Suprapubic skin (tissue), 4 donors: Measurements from ENCODE around the gene FBLIM1. TPM values are rescaled to one million over a fixed set of nuclear protein-coding genes. Genes with fewer than 3 reads are reported as not detected.

Source experiments
- DNase-seq, 2 donors: peaks; one replicate each; pipeline ENCODE4 v3.0.0-alpha.2; 2019; ENCODE audit warnings: low spot score in 2 of 2
- H3K27ac ChIP-seq: fragments of 200-600 bp; sonication (generic); one replicate; pipeline ENCODE4 v1.5.1; 2019
- H3K27me3 ChIP-seq: fragments of 200-600 bp; sonication (generic); one replicate; pipeline ENCODE4 v1.5.1; 2019
- H3K36me3 ChIP-seq: fragments of 200-600 bp; sonication (generic); one replicate; pipeline ENCODE4 v1.5.1; 2019
- H3K4me1 ChIP-seq: fragments of 200-600 bp; sonication (generic); one replicate; pipeline ENCODE4 v1.5.1; 2019
- H3K4me3 ChIP-seq: fragments of 200-600 bp; sonication (generic); one replicate; pipeline ENCODE4 v1.5.1; 2019; ENCODE audit warnings: mild to moderate bottlenecking
- H3K9me3 ChIP-seq: fragments of 200-600 bp; sonication (generic); one replicate; pipeline ENCODE4 v1.5.1; 2019
- CTCF ChIP-seq, 2 donors: fragments of 200-600 bp in 1 of 2; fragments of 450-650 bp in 1 of 2; sonication (generic) in 1 of 2; IDR thresholded peaks; one replicate each; pipeline ENCODE4 v1.5.1; 2016 to 2019; ENCODE audit warnings: antibody characterized with exemption in 2 of 2, mild to moderate bottlenecking in 1 of 2, moderate library complexity in 1 of 2
- EP300 ChIP-seq: sonication (generic); formaldehyde crosslinking; IDR thresholded peaks from one replicate; pipeline ENCODE4 v1.6.1; 2017; ENCODE audit warnings: antibody characterized with exemption
- POLR2A ChIP-seq, 2 donors: fragments of 450-650 bp; IDR thresholded peaks; one replicate each; pipeline ENCODE4 v1.6.1; 2017; ENCODE audit warnings: antibody characterized with exemption in 2 of 2, mild to moderate bottlenecking in 2 of 2, moderate library complexity in 2 of 2
- POLR2AphosphoS5 ChIP-seq, 3 donors: sonication (generic); formaldehyde crosslinking; IDR thresholded peaks; one replicate each; pipeline ENCODE4 v1.6.1; 2017; ENCODE audit warnings: antibody characterized with exemption in 3 of 3
- WGBS: methylation state at CpG from one replicate; pipeline ENCODE4 v1.1.5; 2018; 5-methylcytosine and 5-hydroxymethylcytosine counted together
- total RNA-seq, 4 donors: library from RNA; depleted of rRNA; stranded (reverse); fragments of >200 nt; gene quantifications; one replicate each; pipeline ENCODE4 v1.1.0, GENCODE V29; 2016

FBLIM1 gene
- total RNA-seq, result 10 to 100 TPM; 24.7 to 43.0 (median 27.4) TPM

- peaks cover 54% of the 10 kb centered on the region for H3K4me1 ChIP-seq
- no peaks in the 10 kb centered on the region for H3K9me3 ChIP-seq
- peaks cover 7% of the 10 kb centered on the region for H3K27me3 ChIP-seq
- TF ChIP-seq POLR2AphosphoS5 (IDR thresholded peaks at IDR 0.05) (no peak), POLR2A (IDR thresholded peaks at IDR 0.05) (no peak), CTCF (IDR thresholded peaks at IDR 0.05) (no peak), EP300 (no peak)
- H3K36me3 ChIP-seq, result no peaks in the 10 kb centered on the region
- H3K4me3 ChIP-seq, result peak within 1 kb of the TSS; percentile 62
- peak within 1 kb of the TSS; percentile 60 for H3K27ac ChIP-seq
- no peak for DNase-seq
- 20% methylated on average over 7 of the region's 58 CpGs for WGBS
Measured at GRCh38 chr1:15758343-15758931, at the start of gene FBLIM1. Gene FBLIM1, plus strand, starts transcription at chr1:15758795. Its CDS starts 6,189 bp downstream, at chr1:15764984.

GRCh38 chr1:15709226-15709625 lies 49.4 kb upstream of the FBLIM1 start:
- Histone ChIP-seq H3K4me1 (peaks cover 24% of the 10 kb centered on the region), H3K27me3 (no peaks in the 10 kb centered on the region), H3K9me3 (no peaks in the 10 kb centered on the region), H3K36me3 (no peaks in the 10 kb centered on the region), H3K27ac (no peak overlapping the region), H3K4me3 (no peak overlapping the region)
- 98% methylated on average over 4 of the region's 4 CpGs for WGBS
- TF ChIP-seq CTCF (IDR thresholded peaks at IDR 0.05) (no peak), EP300 (no peak), POLR2AphosphoS5 (IDR thresholded peaks at IDR 0.05) (no peak), POLR2A (IDR thresholded peaks at IDR 0.05) (no peak)
- no peak for DNase-seq

- Histone ChIP-seq H3K4me3 (no peak overlapping the region), H3K9me3 (no peaks in the 10 kb centered on the region), H3K4me1 (peaks cover 13% of the 10 kb centered on the region), H3K36me3 (peaks cover 16% of the 10 kb centered on the region), H3K27ac (no peak overlapping the region), H3K27me3 (no peaks in the 10 kb centered on the region)
- 72% methylated on average over 4 of the region's 4 CpGs for WGBS
- TF ChIP-seq EP300, result no peak
- TF ChIP-seq POLR2A (IDR thresholded peaks at IDR 0.05), result no peak
- TF ChIP-seq CTCF (IDR thresholded peaks at IDR 0.05), result no peak
- no peak for TF ChIP-seq POLR2AphosphoS5 (IDR thresholded peaks at IDR 0.05)
- DNase-seq, result no peak
Measured at GRCh38 chr1:15712168-15712567, 46.4 kb upstream of the FBLIM1 start.

GRCh38 chr1:15714406-15715136 lies 44.0 kb upstream of the FBLIM1 start:
- no peaks in the 10 kb centered on the region for H3K9me3 ChIP-seq
- peaks cover 40% of the 10 kb centered on the region for H3K36me3 ChIP-seq
- H3K27ac ChIP-seq, result no peak overlapping the region
- TF ChIP-seq EP300 (no peak), POLR2AphosphoS5 (IDR thresholded peaks at IDR 0.05) (no peak)
- H3K4me3 ChIP-seq, result no peak overlapping the region
- peaks cover 7% of the 10 kb centered on the region for H3K4me1 ChIP-seq
- DNase-seq, result no peak
- 51% methylated on average over 4 of the region's 4 CpGs for WGBS
- no peaks in the 10 kb centered on the region for H3K27me3 ChIP-seq

GRCh38 chr1:15717418-15718125 lies 41.0 kb upstream of the FBLIM1 start:
- peaks cover 7% of the 10 kb centered on the region for H3K4me1 ChIP-seq
- H3K36me3 ChIP-seq, result peaks cover 67% of the 10 kb centered on the region
- H3K4me3 ChIP-seq, result no peak overlapping the region
- DNase-seq, result no peak
- TF ChIP-seq POLR2AphosphoS5 (IDR thresholded peaks at IDR 0.05), result no peak
- no peak for TF ChIP-seq EP300
- no peak for TF ChIP-seq CTCF (IDR thresholded peaks at IDR 0.05)
- no peak for TF ChIP-seq POLR2A (IDR thresholded peaks at IDR 0.05)
- no peak overlapping the region for H3K27ac ChIP-seq
- 84% methylated on average over 11 of the region's 11 CpGs for WGBS
- no peaks in the 10 kb centered on the region for H3K27me3 ChIP-seq
- no peaks in the 10 kb centered on the region for H3K9me3 ChIP-seq
